ENCODE results near the gene INO80D.
"Not testable (repeated sequence)": the region's sequence is repeated elsewhere in the genome, so short reads cannot be mapped to it uniquely, and the experiment has no call there.

The INO80D gene

DNA sequence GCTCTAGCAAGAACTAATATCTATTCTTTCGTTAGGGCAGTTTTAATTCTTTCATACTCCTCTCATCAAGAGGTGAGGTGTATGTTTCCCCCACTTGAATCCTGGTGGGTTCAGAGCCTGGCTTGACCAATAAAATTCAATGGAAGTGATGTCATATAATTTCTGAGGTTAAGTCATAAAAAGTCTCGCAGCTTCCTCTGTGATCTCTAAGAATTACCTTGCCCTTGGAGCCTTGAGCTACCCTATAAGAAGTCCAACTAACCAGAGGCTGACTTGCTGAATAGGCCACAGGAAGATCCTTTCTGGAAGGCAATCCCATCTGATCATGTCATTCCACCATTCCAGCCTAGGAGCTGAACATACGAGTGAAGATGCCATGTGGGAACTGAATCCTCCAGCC lies 26.1 kb upstream of the INO80D start:
- TF ChIP-seq, protein P1, sequence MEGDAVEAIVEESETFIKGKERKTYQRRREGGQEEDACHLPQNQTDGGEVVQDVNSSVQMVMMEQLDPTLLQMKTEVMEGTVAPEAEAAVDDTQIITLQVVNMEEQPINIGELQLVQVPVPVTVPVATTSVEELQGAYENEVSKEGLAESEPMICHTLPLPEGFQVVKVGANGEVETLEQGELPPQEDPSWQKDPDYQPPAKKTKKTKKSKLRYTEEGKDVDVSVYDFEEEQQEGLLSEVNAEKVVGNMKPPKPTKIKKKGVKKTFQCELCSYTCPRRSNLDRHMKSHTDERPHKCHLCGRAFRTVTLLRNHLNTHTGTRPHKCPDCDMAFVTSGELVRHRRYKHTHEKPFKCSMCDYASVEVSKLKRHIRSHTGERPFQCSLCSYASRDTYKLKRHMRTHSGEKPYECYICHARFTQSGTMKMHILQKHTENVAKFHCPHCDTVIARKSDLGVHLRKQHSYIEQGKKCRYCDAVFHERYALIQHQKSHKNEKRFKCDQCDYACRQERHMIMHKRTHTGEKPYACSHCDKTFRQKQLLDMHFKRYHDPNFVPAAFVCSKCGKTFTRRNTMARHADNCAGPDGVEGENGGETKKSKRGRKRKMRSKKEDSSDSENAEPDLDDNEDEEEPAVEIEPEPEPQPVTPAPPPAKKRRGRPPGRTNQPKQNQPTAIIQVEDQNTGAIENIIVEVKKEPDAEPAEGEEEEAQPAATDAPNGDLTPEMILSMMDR (IDR thresholded peaks at IDR 0.05; ENCODE audit: control insufficient read depth, insufficient read depth, low read depth, low read length, missing control alignments), result no peak
- no peak for DNase-seq (ENCODE audit: low read depth)
- H3K4me3 ChIP-seq (ENCODE audit: control insufficient read depth, low read depth, low read length), result no peak overlapping the region

DNA sequence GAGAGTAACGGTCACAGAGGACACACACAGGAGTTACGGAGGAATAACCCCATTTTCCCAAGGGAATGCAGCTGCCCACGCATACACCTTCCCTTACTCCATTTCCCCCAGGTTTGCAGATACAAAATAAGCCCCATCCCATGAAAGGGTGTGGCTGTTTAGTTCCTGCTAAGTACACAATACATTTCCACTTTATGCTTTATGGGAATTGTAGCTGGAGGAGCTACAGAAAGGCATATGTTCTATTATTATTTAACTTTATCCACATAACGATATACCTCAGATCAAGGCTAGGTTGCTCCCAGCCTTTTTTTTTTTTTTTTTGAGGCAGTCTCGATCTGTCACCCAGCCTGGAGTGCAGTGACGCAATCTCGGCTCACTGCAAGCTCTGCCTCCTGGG lies 22.7 kb upstream of the INO80D start:
- DNase-seq (ENCODE audit: low read depth), result no peak
- TF ChIP-seq, protein P1 (IDR thresholded peaks at IDR 0.05; ENCODE audit: control insufficient read depth, insufficient read depth, low read depth, low read length, missing control alignments), result no peak
- no peak overlapping the region for H3K4me3 ChIP-seq (ENCODE audit: control insufficient read depth, low read depth, low read length)

DNA sequence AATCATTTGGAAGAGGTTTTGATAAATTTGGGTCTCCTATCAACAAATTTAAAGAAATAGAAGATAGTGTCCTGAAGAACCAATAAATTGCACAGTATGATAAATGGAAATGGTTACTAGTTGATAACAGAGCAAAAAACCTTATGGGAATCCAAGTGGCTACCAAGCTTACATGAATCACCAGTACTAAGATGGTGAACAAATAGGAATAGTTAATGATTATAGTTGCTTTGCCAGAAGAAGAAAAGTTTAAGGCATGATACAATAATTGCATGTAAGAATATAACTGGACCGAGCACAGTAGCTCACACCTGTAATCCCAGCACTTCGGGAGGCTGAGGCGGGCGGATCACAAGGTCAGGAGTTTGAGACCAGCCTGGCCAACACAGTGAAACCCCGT lies 19.6 kb upstream of the INO80D start:
- TF ChIP-seq, protein P1 (IDR thresholded peaks at IDR 0.05; ENCODE audit: control insufficient read depth, insufficient read depth, low read depth, low read length, missing control alignments), result no peak
- no peak overlapping the region for H3K4me3 ChIP-seq (ENCODE audit: control insufficient read depth, low read depth, low read length)
- DNase-seq (ENCODE audit: low read depth), result no peak

DNA sequence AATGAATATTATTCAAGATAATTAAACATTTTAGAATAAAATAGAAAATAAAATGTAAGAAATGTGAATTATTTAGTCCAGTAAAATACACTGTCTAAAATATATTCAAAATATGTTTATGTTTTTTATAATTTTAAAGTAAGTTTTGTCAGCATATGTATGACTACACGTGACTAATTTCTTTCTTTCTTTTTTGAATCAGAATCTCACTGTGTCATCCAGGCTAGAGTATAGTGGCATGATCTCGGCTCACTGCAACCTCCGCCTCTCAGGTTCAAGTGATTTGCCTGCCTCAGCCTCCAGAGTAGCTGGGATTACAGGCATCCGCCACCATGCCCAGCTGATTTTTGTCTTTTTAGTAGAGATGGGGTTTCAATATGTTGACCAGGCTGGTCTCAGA lies 19.1 kb upstream of the INO80D start:
- TF ChIP-seq, protein P1 (IDR thresholded peaks at IDR 0.05; ENCODE audit: control insufficient read depth, insufficient read depth, low read depth, low read length, missing control alignments), result no peak
- DNase-seq (ENCODE audit: low read depth), result no peak
- no peak overlapping the region for H3K4me3 ChIP-seq (ENCODE audit: control insufficient read depth, low read depth, low read length)

DNA sequence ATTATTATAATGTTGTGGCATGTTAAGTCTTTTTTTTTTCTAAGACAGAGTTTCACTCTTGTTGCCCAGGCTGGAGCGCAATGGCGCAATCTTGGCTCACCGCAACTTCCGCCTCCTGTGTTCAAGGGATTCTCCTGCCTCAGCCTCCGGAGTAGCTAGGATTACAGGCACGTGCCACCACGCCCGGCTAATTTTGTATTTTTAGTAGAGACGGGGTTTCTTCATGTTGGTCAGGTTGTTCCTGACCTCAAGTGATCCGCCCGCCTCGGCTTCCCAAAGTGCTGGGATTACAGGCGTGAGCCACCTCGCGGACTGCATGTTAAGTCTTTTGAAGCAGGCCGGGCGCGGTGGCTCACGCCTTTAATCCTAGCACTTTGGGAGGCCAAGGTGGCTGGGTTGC lies 12.9 kb upstream of the INO80D start:
- not testable (repeated sequence) for DNase-seq (ENCODE audit: low read depth); H3K4me3 ChIP-seq (ENCODE audit: control insufficient read depth, low read depth, low read length)

DNA sequence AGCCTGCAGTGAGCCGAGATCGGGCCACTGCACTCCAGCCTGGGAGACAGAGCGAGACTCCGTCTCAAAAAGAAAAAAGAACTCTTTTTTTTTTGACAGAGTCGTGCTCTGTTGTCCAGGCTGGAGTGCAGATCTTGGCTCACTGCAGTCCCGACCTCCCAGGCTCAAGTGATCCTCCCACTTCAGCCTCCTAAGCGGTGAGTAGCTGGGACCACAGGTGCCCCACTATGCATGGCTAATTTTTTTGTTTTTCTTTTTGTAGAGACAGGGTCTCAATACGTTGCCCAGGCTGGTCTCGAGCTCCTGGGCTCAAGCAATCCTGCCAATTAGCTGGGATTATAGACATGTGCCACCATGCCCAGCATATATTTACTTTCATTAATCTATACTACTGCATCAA lies 12.5 kb upstream of the INO80D start:
- H3K4me3 ChIP-seq (ENCODE audit: control insufficient read depth, low read depth, low read length), result no peak overlapping the region
- TF ChIP-seq, protein P1 (IDR thresholded peaks at IDR 0.05; ENCODE audit: control insufficient read depth, insufficient read depth, low read depth, low read length, missing control alignments), result no peak
- no peak for DNase-seq (ENCODE audit: low read depth)

DNA sequence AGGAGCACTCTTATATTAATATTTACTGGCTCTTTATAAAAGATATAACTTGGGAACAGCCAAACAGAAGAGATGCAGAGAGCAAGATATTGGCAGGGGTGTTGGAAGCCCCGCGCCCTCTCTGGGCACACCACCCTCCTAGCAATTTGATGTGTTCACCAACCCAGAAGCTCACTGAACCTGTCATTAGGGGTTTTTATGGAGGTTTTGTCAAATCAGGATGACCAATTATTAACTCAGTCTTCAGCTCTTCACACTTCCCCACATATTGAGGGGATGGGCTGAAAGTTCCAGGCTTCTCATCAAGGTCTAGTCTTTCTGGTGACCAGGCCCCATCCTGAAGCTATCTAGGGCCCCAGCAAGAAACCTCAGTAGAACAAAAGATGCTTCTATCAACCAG lies 10.9 kb upstream of the INO80D start:
- TF ChIP-seq, protein P1 (IDR thresholded peaks at IDR 0.05; ENCODE audit: control insufficient read depth, insufficient read depth, low read depth, low read length, missing control alignments), result no peak
- DNase-seq (ENCODE audit: low read depth), result no peak
- H3K4me3 ChIP-seq (ENCODE audit: control insufficient read depth, low read depth, low read length), result no peak overlapping the region

Measured in AG09309 (cell line).